C1 segment of cervical spinal cord (tissue), 14 donors: ENCODE results near the gene ERG.

Experiments
- DNase-seq, 14 donors: peaks; one replicate each; lab custom pipeline; 2025; lab: John Stamatoyannopoulos, UW

ERG gene

GRCh38 chr21:38333301-38334272 lies 164.7 kb downstream of the ERG start:
- DNase-seq, result no peak

- no peak for DNase-seq
These were observed 167.6 kb downstream of the ERG start for GRCh38 chr21:38330666-38331065.
